Smooth muscle cell (in vitro differentiated cells): ENCODE data around the gene PPP1R37. TPM values are rescaled to one million over a fixed set of nuclear protein-coding genes. Genes with fewer than 3 reads are reported as not detected.

Experiments used
- DNase-seq: peaks from one replicate; lab custom pipeline; 2025; ENCODE audit not compliant: unreplicated experiment; lab: John Stamatoyannopoulos, UW
- H2AFZ ChIP-seq: fragments of 200-600 bp; sonication (generic); 2 replicates; pipeline ENCODE4 v1.6.0; 2016; ENCODE audit warnings: antibody characterized with exemption, low read depth, mild to moderate bottlenecking
- H3F3A ChIP-seq: fragments of 200-600 bp; sonication (generic); 2 replicates; pipeline ENCODE4 v1.6.0; 2017; ENCODE audit warnings: antibody characterized with exemption, low read depth
- H3K27ac ChIP-seq: fragments of 200-600 bp; sonication (generic); 2 replicates; pipeline ENCODE4 v1.5.1; 2016; ENCODE audit warnings: low read depth, mild to moderate bottlenecking
- H3K27me3 ChIP-seq: fragments of 200-600 bp; sonication (generic); 2 replicates; pipeline ENCODE4 v1.6.1; 2016; ENCODE audit warnings: low read depth, mild to moderate bottlenecking
- H3K36me3 ChIP-seq: fragments of 200-600 bp; sonication (generic); 2 replicates; pipeline ENCODE4 v1.5.1; 2016; ENCODE audit warnings: low read depth
- H3K4me1 ChIP-seq: fragments of 200-600 bp; sonication (generic); 2 replicates; pipeline ENCODE4 v1.5.1; 2016; ENCODE audit warnings: low read depth
- H3K4me2 ChIP-seq: fragments of 200-600 bp; sonication (generic); 2 replicates; pipeline ENCODE4 v1.6.0; 2016; ENCODE audit warnings: mild to moderate bottlenecking
- H3K4me3 ChIP-seq: fragments of 200-600 bp; sonication (generic); 2 replicates; pipeline ENCODE4 v1.5.1; 2016; ENCODE audit warnings: mild to moderate bottlenecking
- H3K79me2 ChIP-seq: fragments of 200-600 bp; sonication (generic); 2 replicates; pipeline ENCODE4 v1.6.0; 2016; ENCODE audit warnings: low read depth, mild to moderate bottlenecking
- H3K9ac ChIP-seq: fragments of 200-600 bp; sonication (generic); 2 replicates; pipeline ENCODE4 v1.6.0; 2016; ENCODE audit warnings: low read depth
- H3K9me3 ChIP-seq: fragments of 200-600 bp; sonication (generic); replicated peaks from 2 replicates; pipeline ENCODE4 v1.5.1; 2016; ENCODE audit warnings: low read depth
- H4K20me1 ChIP-seq: fragments of 200-600 bp; sonication (generic); 2 replicates; pipeline ENCODE4 v1.6.0; 2016; ENCODE audit warnings: low read depth
- WGBS: methylation state at CpG from one replicate; pipeline ENCODE4 v1.1.7; 2016; ENCODE audit warnings: low lambda C conversion rate; 5-methylcytosine and 5-hydroxymethylcytosine counted together
- polyA plus RNA-seq: library from polyadenylated mRNA; unstranded; fragments of >200 nt; fragmentation: Nextera tagmentation; extraction: Ambion mirVana; gene quantifications from 2 replicates; pipeline ENCODE4 v1.2.1, GENCODE V29; 2016
- total RNA-seq: library from RNA; depleted of rRNA; stranded (reverse); fragments of >200 nt; gene quantifications from 2 replicates; pipeline ENCODE4 v1.2.3, GENCODE V29; 2014
- TF ChIP-seq, protein P1 (sequence below): fragments of 200-600 bp; sonication (generic); IDR thresholded peaks from 2 replicates; pipeline ENCODE4 v1.5.1; 2017; ENCODE audit warnings: borderline replicate concordance, mild to moderate bottlenecking, antibody characterized with exemption; ENCODE audit not compliant: insufficient read depth, poor library complexity, severe bottlenecking

PPP1R37 gene
- total and polyA plus RNA-seq, 2 experiments from 2014 or later: 8.2 to 11.7 TPM

DNA sequence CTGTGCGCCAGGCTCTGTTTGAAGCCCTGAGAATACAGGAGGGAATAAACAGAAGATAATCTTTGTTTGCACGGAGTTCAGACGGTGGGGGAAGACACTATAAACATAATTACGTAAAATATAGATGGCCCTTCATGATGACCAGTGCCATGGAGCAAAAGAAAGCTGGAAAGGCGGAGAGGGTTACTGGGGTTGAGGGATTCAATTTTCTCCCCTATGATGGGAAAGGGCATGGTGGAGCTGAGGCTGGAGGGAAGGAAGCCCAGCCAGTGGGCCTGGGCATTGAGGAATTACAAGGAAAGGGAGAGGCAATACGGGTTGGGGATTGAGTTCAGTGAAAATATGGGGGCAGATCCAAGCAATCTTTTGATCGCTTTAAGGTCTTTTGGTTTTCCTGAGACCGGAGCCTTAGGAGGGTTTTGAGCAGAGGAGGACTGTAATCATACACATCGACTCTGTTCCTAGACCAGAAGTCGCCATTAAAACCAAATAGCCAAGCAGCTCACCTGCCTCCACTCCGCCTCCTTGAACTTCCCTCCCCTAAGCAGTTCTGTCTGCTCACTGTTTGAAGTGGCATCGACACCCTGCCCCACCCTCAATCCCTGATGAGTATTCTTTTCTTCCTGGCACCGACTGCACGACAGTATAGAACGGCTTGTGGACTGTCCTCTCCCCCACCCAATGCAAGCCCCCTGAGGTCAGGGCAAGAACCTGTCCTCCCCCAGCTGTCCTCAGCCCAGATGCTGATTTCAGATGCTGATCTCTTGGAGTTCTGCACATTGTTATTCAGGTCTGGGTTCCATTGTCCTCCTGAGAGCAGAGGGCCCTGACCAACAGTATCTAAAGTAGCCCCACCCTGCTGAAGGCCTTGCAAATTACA is 15.9 kb upstream of the PPP1R37 start:
- Histone ChIP-seq H3F3A (peaks cover 16% of the 10 kb centered on the region), H3K27me3 (no peaks in the 10 kb centered on the region), H3K36me3 (no peaks in the 10 kb centered on the region), H3K79me2 (peaks cover 29% of the 10 kb centered on the region), H3K9me3 (no peaks in the 10 kb centered on the region), H3K4me1 (peaks cover 30% of the 10 kb centered on the region), H3K27ac (no peak overlapping the region), H3K4me2 (peak overlapping the region; percentile 80), H3K4me3 (peak overlapping the region; percentile 48), H3K9ac (no peak overlapping the region), H4K20me1 (peaks cover 2% of the 10 kb centered on the region), H2AFZ (peak overlapping the region; percentile 84)
- no peak for DNase-seq
- TF ChIP-seq, protein P1, sequence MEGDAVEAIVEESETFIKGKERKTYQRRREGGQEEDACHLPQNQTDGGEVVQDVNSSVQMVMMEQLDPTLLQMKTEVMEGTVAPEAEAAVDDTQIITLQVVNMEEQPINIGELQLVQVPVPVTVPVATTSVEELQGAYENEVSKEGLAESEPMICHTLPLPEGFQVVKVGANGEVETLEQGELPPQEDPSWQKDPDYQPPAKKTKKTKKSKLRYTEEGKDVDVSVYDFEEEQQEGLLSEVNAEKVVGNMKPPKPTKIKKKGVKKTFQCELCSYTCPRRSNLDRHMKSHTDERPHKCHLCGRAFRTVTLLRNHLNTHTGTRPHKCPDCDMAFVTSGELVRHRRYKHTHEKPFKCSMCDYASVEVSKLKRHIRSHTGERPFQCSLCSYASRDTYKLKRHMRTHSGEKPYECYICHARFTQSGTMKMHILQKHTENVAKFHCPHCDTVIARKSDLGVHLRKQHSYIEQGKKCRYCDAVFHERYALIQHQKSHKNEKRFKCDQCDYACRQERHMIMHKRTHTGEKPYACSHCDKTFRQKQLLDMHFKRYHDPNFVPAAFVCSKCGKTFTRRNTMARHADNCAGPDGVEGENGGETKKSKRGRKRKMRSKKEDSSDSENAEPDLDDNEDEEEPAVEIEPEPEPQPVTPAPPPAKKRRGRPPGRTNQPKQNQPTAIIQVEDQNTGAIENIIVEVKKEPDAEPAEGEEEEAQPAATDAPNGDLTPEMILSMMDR: no peak
- 81% methylated on average over 15 of the region's 15 CpGs for WGBS

DNA sequence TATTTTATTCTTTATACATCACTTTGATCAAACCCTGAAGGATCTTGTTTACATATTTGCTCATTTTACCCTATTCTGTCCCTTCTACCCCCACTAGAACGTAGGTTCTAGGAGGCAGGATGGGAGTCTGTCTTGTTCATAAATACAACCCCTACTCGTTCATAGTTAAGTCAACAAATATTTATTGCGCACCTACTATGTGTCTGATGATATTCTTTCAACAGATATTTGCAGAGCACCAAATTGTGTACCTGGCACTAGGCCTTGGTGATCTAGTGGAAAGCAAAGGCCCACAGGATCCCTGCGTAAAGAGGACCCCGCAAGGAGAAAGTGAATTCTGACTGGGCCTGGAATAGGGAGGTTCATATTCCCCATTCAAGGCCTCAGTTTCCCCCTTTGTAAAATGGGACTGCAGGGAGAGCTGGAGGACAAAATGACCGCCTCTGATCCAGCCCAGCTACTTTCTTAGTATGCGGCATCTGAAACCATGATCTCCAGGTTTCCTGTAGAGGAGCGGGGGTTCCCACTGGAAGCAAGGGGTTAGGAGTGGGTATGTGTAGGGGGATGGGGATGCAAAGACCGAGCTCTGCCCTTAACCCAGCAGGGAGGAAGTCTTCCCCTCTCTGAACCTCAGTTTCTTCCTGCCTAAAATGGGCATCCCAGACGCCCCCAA is 14.5 kb upstream of the PPP1R37 start:
- H3K27ac ChIP-seq: no peak overlapping the region
- no peaks in the 10 kb centered on the region for H3K27me3 ChIP-seq
- DNase-seq: no peak
- H3K36me3 ChIP-seq: no peaks in the 10 kb centered on the region
- peak overlapping the region; percentile 92 for H3K4me2 ChIP-seq
- WGBS: 63% methylated on average over 10 of the region's 10 CpGs
- H4K20me1 ChIP-seq: peaks cover 5% of the 10 kb centered on the region
- TF ChIP-seq, protein P1: no peak
- H3K79me2 ChIP-seq: peaks cover 44% of the 10 kb centered on the region
- H3K9me3 ChIP-seq: no peaks in the 10 kb centered on the region
- H2AFZ ChIP-seq: peak overlapping the region; percentile 94
- peaks cover 30% of the 10 kb centered on the region for H3K4me1 ChIP-seq
- peak overlapping the region; percentile 96 for H3K4me3 ChIP-seq
- peaks cover 16% of the 10 kb centered on the region for H3F3A ChIP-seq
- peak overlapping the region; percentile 88 for H3K9ac ChIP-seq

DNA sequence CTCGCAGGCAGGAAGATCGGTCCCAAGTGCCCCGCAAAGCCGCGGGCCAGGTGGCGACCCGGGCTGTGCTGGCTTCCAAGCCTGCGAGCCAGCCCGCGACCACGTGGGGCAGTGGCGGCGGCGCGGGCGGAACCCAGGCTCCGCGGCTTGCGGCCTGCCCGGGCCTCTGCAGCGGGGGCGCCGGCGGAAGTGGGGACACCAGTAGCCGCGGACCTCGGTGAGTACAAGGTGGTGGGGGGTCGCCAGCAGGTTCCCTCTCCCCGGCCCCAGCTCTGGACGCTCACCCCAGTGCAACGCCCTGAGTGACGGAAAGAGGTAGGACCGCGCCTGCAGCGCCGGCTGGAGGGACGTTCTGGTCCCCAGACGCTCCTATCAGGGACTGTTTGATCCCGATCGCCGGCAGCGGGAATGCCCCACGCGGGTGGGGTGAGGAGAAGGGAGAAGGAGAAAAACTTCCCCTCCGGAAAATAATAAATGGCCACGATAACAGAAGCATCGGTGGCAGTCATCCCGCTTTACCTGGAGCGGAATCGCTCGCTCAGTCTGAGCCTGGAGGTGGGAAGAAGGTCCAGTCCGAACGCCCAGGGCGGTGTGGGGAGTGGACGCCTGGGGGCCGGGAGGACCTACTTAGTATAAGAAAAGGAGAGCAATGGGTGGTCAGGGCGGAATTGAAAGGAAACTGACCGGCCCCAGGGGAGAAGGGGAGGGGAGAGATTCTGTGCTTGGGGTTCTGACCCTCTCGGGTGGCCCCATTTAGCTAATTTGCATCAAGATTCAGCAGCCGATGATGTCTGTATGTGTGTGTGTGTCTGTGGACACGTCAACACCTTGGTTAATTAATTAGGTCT is 13.7 kb upstream of the PPP1R37 start, which contains the start of gene GEMIN7:
TSS of gene GEMIN7 (plus strand) at position 198 of the 848 bp plus-strand sequence. CDS start 10,855 bp downstream, outside the sequence.
- H3K4me2 ChIP-seq: peak within 1 kb of the TSS; percentile 92
- H3K27ac ChIP-seq: peak within 1 kb of the TSS; percentile 56
- DNase-seq: peak; percentile 34
- no peaks in the 10 kb centered on the region for H3K36me3 ChIP-seq
- H3K4me3 ChIP-seq: peak within 1 kb of the TSS; percentile 96
- TF ChIP-seq, protein P1: no peak
- peaks cover 46% of the 10 kb centered on the region for H3K79me2 ChIP-seq
- H3K27me3 ChIP-seq: no peaks in the 10 kb centered on the region
- peaks cover 5% of the 10 kb centered on the region for H4K20me1 ChIP-seq
- peak within 1 kb of the TSS; percentile 94 for H2AFZ ChIP-seq
- peak within 1 kb of the TSS; percentile 88 for H3K9ac ChIP-seq
- no peaks in the 10 kb centered on the region for H3K9me3 ChIP-seq
- WGBS: 1% methylated on average over 57 of the region's 61 CpGs
- H3K4me1 ChIP-seq: peaks cover 30% of the 10 kb centered on the region
- H3F3A ChIP-seq: peaks cover 16% of the 10 kb centered on the region
